H1 (cell line): ENCODE results near the gene CSNK2A3.

Experiments
- CBX5 ChIP-seq: fragments of 300-800, 300-1000 bp; sonication (generic); IDR thresholded peaks from 2 replicates; pipeline ENCODE4 v1.7.1; 2016; ENCODE audit warnings: antibody characterized with exemption, low read length, low read depth
- CTCF ChIP-seq, 3 experiments: IDR thresholded peaks; 1 replicate in 2 of 3; 2 replicates in 1 of 3; pipeline versions ENCODE4 v1.5.1 to v1.6.1; 2011; ENCODE audit warnings: low read length in 3 of 3, mild to moderate bottlenecking in 3 of 3, inconsistent platforms in 2 of 3, low read depth in 1 of 3, moderate library complexity in 1 of 3; ENCODE audit not compliant: insufficient read depth in 1 of 3; ENCODE audit errors: control extremely low read depth in 1 of 3
- EP300 ChIP-seq, 2 experiments: IDR thresholded peaks; 1 replicate in 1 of 2; 2 replicates in 1 of 2; pipeline ENCODE4 v1.6.1; 2011 to 2012; ENCODE audit warnings: low read depth in 2 of 2, low read length in 2 of 2, mild to moderate bottlenecking in 2 of 2, borderline replicate concordance in 1 of 2, inconsistent platforms in 1 of 2, moderate library complexity in 1 of 2
- EZH2 ChIP-seq: fragments of 200-600 bp; sonication (generic); IDR thresholded peaks from 2 replicates; pipeline ENCODE4 v1.7.1; 2012; ENCODE audit warnings: low read depth, mild to moderate bottlenecking, moderate library complexity, low read length, inconsistent platforms; ENCODE audit not compliant: severe bottlenecking
- JUN ChIP-seq: IDR thresholded peaks from 2 replicates; pipeline ENCODE4 v1.6.1; 2011; ENCODE audit warnings: low read depth, mild to moderate bottlenecking, improper control_type of control experiment, low read length

- TF ChIP-seq EP300 (IDR thresholded peaks at IDR 0.05; ENCODE audit: borderline replicate concordance in 1 of 2, low read depth in 2 of 2, low read length in 2 of 2), result no peak
- TF ChIP-seq CBX5, result no peak
- TF ChIP-seq JUN, result no peak
- TF ChIP-seq EZH2, result no peak
- TF ChIP-seq CTCF (IDR thresholded peaks at IDR 0.05; ENCODE audit: control extremely low read depth in 1 of 3, insufficient read depth in 1 of 3, low read depth in 1 of 3, low read length in 3 of 3), result no peak
Measured at GRCh38 chr11:11349106-11349825, 3.8 kb downstream of the CSNK2A3 start.
